Neural crest cell (in vitro differentiated cells): ENCODE measurements around the gene GNE. TPM values are rescaled to one million over a fixed set of nuclear protein-coding genes. Genes with fewer than 3 reads are reported as not detected.

Source experiments
- DNase-seq: peaks from one replicate; pipeline ENCODE4 v3.0.0; 2021; ENCODE audit warnings: low read depth, mixed read lengths, low spot score
- H3K27ac Mint-ChIP-seq: one replicate; pipeline ENCODE4 v1.8.0; 2021; ENCODE audit warnings: mild to moderate bottlenecking, mixed read lengths; ENCODE audit not compliant: unreplicated experiment
- H3K27me3 Mint-ChIP-seq: 2 replicates; pipeline ENCODE4 v1.8.0; 2021; ENCODE audit warnings: low read depth, mild to moderate bottlenecking, mixed read lengths
- H3K36me3 Mint-ChIP-seq: 2 replicates; pipeline ENCODE4 v1.8.0; 2021; ENCODE audit warnings: low read depth, mild to moderate bottlenecking, mixed read lengths
- H3K4me1 Mint-ChIP-seq: 2 replicates; pipeline ENCODE4 v1.8.0; 2021; ENCODE audit warnings: mixed read lengths
- H3K4me3 Mint-ChIP-seq: one replicate; pipeline ENCODE4 v1.8.0; 2021; ENCODE audit warnings: mild to moderate bottlenecking, mixed read lengths
- H3K9me3 Mint-ChIP-seq: 2 replicates; pipeline ENCODE4 v1.8.0; 2021; ENCODE audit warnings: mixed read lengths
- CTCF ChIP-seq: fragments of 200-600 bp; sonication (generic); conservative IDR thresholded peaks from 2 replicates; pipeline ENCODE4 v1.5.0; 2021; ENCODE audit warnings: antibody characterized with exemption, mild to moderate bottlenecking
- total RNA-seq: library from RNA; stranded (reverse); gene quantifications from 2 replicates; pipeline ENCODE4 v1.2.1, GENCODE V29; 2021

GNE gene
- total RNA-seq, 1 donor from 2014 or later, result 24.6 TPM

- Mint-ChIP-seq H3K27me3 (no peaks in the 10 kb centered on the region), H3K36me3 (peaks cover 16% of the 10 kb centered on the region), H3K4me3 (no peak overlapping the region), H3K4me1 (peaks cover 27% of the 10 kb centered on the region), H3K27ac (no peak overlapping the region), H3K9me3 (no peaks in the 10 kb centered on the region)
- no peak for TF ChIP-seq CTCF
- DNase-seq, result no peak
Observed at GRCh38 chr9:36210722-36211121, 47.5 kb downstream of the GNE start.

GRCh38 chr9:36208521-36209253, 49.6 kb downstream of the GNE start:
- H3K4me3 Mint-ChIP-seq, result no peak overlapping the region
- no peak for TF ChIP-seq CTCF
- H3K36me3 Mint-ChIP-seq, result peaks cover 26% of the 10 kb centered on the region
- H3K9me3 Mint-ChIP-seq, result no peaks in the 10 kb centered on the region
- H3K4me1 Mint-ChIP-seq, result peaks cover 27% of the 10 kb centered on the region
- DNase-seq, result no peak
- H3K27me3 Mint-ChIP-seq, result no peaks in the 10 kb centered on the region
- no peak overlapping the region for H3K27ac Mint-ChIP-seq

GRCh38 chr9:36207546-36208012, 50.7 kb downstream of the GNE start:
- Mint-ChIP-seq H3K27me3 (no peaks in the 10 kb centered on the region), H3K36me3 (peaks cover 25% of the 10 kb centered on the region), H3K27ac (peak overlapping the region; percentile 67), H3K4me1 (peaks cover 27% of the 10 kb centered on the region), H3K4me3 (no peak overlapping the region), H3K9me3 (no peaks in the 10 kb centered on the region)
- DNase-seq, result no peak
- no peak for TF ChIP-seq CTCF

GRCh38 chr9:36207016-36207415, 51.2 kb downstream of the GNE start:
- Mint-ChIP-seq H3K4me1 (peaks cover 27% of the 10 kb centered on the region), H3K36me3 (peaks cover 25% of the 10 kb centered on the region), H3K27ac (peak overlapping the region; percentile 43), H3K4me3 (peak overlapping the region; percentile 20), H3K27me3 (no peaks in the 10 kb centered on the region), H3K9me3 (no peaks in the 10 kb centered on the region)
- TF ChIP-seq CTCF, result no peak
- no peak for DNase-seq

GRCh38 chr9:36204906-36205547, 53.2 kb downstream of the GNE start:
- TF ChIP-seq CTCF, result peak; percentile 26
- Mint-ChIP-seq H3K4me1 (peaks cover 19% of the 10 kb centered on the region), H3K27me3 (no peaks in the 10 kb centered on the region), H3K36me3 (peaks cover 20% of the 10 kb centered on the region), H3K27ac (no peak overlapping the region), H3K9me3 (no peaks in the 10 kb centered on the region), H3K4me3 (no peak overlapping the region)
- DNase-seq, result no peak
